Bronchial epithelial cell (primary cell): ENCODE results near the gene ABR. TPM values are rescaled to one million over a fixed set of nuclear protein-coding genes. Genes with fewer than 3 reads are reported as not detected.

Experiments
- DNase-seq: peaks from one replicate; pipeline ENCODE4 v3.0.0-alpha.2; 2010; ENCODE audit warnings: low read depth
- FAIRE-seq: peaks from 2 replicates; lab custom pipeline; 2011; peaks lifted over from hg19 to GRCh38; lab: Jason Lieb, UNC
- H3K27me3 ChIP-seq: 2 replicates; pipeline ENCODE4 v1.5.1; 2011; ENCODE audit warnings: low read length; ENCODE audit not compliant: control insufficient read depth, insufficient read depth
- H3K36me3 ChIP-seq: 2 replicates; pipeline ENCODE4 v1.5.1; 2011; ENCODE audit warnings: low read length; ENCODE audit not compliant: control insufficient read depth, insufficient read depth
- H3K4me3 ChIP-seq: 2 replicates; pipeline ENCODE4 v1.5.1; 2011; ENCODE audit warnings: mild to moderate bottlenecking, low read depth, low read length, control low read depth
- total RNA-seq: library from RNA; depleted of rRNA; stranded (reverse); fragments of >200 nt; gene quantifications from 2 replicates; pipeline ENCODE4 v1.2.1, GENCODE V29; 2014
- TF ChIP-seq, protein P1 (sequence below): IDR thresholded peaks from 2 replicates; pipeline ENCODE4 v1.5.1; 2011; ENCODE audit warnings: mild to moderate bottlenecking, moderate library complexity, low read length, control low read depth, inconsistent platforms; ENCODE audit not compliant: insufficient read depth, severe bottlenecking

The ABR gene
- total RNA-seq, 1 donor from 2014 or later, result 18.7 TPM

DNA sequence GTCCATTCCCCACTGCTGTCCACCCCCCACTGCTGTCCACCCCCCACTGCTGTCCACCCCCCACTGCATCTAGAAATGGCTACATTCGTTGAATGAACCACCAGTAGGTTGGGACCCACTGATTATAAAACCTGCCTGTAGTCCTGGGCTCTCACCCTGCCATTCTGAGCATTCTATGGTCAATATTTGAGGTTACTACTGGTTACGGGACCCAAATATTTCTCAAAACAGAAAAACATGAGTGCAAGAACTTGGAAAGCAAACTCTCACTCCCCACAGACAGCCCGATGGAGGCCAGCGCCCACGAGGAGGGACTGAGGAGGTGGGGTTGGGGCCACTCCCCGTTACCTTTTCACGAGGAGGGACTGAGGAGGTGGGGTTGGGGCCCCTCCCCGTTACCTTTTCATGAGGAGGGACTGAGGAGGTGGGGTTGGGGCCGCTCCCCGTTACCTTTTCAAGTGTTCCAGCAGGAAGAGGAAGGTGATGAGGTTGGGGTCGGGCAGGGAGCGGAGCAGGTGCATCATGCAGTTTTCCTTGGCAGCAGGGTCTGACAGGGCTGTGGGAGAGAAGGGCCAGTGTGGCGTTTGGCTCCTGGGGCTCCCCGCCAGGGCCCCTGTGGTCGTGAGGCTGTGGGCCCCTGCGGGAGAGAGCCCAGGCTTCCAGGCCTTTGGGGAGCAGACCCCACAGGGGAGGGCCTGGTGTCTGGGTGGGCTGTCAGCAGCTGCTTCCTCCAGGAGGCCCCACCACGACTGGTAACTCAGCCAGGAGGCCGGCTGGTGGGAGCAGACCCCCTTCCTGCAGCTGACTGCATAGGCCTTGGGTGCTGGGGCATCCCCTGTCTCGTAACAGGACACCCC lies 170.3 kb downstream of the ABR start:
- peaks cover 19% of the 10 kb centered on the region for H3K36me3 ChIP-seq
- no peaks in the 10 kb centered on the region for H3K27me3 ChIP-seq
- DNase-seq (no peak), FAIRE-seq (no peak)
- TF ChIP-seq, protein P1, sequence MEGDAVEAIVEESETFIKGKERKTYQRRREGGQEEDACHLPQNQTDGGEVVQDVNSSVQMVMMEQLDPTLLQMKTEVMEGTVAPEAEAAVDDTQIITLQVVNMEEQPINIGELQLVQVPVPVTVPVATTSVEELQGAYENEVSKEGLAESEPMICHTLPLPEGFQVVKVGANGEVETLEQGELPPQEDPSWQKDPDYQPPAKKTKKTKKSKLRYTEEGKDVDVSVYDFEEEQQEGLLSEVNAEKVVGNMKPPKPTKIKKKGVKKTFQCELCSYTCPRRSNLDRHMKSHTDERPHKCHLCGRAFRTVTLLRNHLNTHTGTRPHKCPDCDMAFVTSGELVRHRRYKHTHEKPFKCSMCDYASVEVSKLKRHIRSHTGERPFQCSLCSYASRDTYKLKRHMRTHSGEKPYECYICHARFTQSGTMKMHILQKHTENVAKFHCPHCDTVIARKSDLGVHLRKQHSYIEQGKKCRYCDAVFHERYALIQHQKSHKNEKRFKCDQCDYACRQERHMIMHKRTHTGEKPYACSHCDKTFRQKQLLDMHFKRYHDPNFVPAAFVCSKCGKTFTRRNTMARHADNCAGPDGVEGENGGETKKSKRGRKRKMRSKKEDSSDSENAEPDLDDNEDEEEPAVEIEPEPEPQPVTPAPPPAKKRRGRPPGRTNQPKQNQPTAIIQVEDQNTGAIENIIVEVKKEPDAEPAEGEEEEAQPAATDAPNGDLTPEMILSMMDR, result no peak
- no peak overlapping the region for H3K4me3 ChIP-seq

DNA sequence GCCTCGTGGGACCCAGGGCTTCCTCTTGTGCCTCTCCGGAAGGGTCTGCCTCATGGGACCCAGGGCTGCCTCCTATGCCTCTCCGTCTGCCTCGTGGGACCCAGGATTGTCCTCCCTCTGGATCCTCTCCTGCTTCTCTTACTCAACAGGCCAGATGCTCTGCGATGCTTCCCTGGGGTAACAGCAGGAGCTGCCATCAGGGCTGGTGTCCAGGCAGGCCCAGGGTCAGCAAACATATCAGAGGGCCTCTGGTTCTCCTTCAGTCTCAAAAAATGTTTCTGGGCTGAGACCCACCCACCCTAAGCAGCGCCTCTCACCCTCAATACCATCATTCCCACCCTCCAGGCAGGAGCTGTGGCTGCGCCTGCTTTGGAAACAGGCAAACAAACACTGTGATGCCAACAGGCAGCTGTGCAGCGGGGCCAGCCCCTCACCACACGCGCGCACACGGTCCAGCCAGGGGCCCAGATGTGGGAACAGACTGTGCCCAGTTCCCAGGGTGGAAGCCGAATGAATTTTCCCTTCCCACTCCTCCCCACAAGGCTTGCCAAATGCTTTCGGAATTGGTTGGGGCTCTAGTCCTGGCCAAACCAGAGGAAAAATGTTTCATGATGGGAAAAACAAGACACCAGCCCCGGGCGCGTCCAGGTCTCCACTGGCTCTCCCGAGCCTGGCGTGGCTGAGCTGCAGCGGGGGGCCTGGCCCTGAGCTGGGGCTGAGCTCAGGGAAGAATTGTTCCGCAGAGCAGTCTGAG lies 171.6 kb downstream of the ABR start:
- DNase-seq (no peak), FAIRE-seq (no peak)
- Histone ChIP-seq H3K4me3 (no peak overlapping the region), H3K27me3 (no peaks in the 10 kb centered on the region), H3K36me3 (peaks cover 23% of the 10 kb centered on the region)
- TF ChIP-seq, protein P1, result no peak

DNA sequence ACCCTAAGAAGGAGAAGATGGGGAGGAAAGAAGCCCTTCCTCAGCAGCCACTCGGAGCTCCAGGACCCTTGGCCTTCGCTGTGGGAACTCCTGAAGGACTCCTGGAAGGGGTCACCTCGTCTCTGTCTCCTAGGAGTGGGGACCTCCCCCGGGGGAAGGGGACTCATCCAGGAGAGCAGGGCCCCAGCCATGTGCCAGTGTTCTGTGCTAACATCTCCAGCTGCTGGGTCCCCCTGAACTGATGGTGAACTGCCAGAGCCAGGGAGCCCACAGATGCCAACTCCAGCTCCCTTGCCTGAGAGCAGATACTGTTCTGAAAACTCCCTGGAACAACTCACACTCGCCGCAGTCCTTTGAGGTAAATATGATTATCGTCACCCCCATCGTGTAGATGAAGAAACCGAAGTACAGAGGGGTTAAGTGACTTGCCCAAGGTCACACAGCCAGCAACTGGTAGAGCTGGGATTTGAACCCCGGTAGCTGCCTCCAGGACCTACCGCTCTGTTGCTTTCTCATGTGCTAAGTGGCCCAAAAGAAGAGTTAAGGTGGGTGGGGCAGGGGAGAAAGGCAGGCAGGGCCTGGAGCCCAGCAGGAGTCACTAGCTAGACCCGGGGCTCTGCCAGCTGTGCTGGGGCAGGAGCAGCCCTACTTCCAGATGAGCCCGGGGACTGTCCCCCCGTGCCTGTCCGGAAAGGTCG lies 172.3 kb downstream of the ABR start:
- Histone ChIP-seq H3K36me3 (peaks cover 27% of the 10 kb centered on the region), H3K27me3 (no peaks in the 10 kb centered on the region), H3K4me3 (no peak overlapping the region)
- FAIRE-seq (no peak), DNase-seq (no peak)
- TF ChIP-seq, protein P1, result no peak

DNA sequence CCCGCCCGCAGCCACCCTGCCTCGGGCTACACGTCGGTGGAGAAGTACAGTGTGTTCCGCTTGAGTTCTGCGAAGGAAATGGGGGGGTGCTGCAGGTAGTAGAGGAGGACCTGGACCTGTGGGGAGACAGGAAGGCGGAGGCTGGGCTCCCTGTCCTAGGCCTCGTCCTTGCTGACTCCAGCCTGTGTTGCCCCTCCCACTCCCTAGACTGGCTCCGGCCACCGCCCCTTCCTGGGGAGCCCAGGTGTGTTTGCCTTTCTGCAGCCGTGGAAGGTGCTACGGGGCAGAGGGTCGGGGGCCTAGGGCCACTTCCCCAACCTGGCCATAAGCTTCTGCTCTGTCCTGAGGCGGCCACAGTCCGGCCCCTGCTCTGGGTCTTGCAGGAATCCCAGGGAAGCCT lies 173.7 kb downstream of the ABR start:
- TF ChIP-seq, protein P1, result no peak
- FAIRE-seq (no peak), DNase-seq (peak; percentile 36)
- peaks cover 34% of the 10 kb centered on the region for H3K36me3 ChIP-seq
- no peaks in the 10 kb centered on the region for H3K27me3 ChIP-seq
- H3K4me3 ChIP-seq, result no peak overlapping the region

DNA sequence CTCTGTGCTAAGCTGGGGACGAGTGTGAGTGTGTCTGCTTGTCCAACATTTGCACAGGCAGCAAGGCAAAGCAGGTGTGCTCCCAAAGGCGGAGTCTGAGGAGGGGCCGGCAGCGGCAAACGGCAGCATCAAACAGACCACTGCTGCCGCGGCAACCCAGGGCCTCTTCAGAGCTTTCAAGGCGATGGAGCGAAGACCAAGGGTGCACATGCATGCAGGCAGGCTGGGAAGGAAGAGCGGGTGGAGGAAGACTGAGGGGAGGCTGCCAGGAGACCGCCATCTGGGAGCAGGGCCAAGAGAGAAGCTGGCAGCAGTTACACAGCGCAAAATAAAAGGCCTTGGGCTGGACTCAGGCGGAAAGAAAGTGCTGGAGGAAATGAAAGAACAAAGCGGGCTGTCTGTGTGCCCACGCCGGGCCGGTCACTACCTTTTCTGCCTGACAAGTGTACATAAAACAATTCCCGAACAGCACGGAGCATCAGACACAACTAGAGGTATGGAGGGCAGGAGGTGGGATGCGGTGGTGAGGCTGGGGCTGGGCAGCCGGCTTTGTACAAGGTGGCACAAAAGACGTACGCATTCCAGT lies 174.3 kb downstream of the ABR start:
- Histone ChIP-seq H3K27me3 (no peaks in the 10 kb centered on the region), H3K36me3 (peaks cover 34% of the 10 kb centered on the region), H3K4me3 (no peak overlapping the region)
- FAIRE-seq (no peak), DNase-seq (no peak)
- TF ChIP-seq, protein P1, result no peak
